Embryonic facial prominence (tissue), 1 donor: Measurements from ENCODE around the gene TRA2B.
A peak's percentile ranks its signal among the peaks of the same experiment; 100 is the strongest.

Experiments
- DNase-seq: peaks from one replicate; pipeline ENCODE4 v3.0.0-alpha.2; 2016; ENCODE audit errors: extremely low spot score

TRA2B gene

DNA sequence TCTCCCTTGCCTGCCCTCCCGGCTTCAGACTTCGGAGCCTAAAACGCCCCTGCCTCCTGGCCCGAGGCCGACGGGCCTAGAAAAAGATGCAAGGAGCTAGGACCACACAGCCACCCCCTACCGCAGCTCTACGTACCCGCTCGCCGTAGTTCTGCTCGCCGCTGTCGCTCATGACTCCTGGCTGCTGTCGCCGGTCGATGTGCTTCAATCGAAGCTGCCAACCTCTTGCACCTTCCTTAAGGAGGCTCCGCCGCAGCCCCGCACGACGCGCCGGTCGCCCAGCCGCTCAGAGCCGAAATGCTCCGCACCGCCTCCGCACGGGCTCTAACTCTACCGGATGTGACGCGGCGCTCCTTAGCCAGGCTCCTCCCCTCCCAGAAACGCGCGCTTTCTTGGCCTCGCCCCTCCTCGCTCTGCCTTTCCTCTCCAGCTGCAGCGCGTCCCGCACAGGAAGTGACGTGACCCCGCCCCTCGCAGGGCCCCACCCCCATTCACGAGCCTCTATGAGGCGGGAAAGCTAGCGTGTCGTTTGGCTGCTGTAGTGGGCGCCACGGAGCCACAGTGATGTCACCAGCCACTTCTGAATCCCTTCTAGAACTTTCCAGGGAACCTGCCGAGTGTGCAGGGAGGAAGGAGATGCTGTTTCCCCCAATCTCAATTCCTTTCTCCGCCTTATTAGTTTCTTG is at the start of gene TRA2B:
Gene TRA2B, minus strand, starts transcription at position 326 of the 686 bp plus-strand sequence. Its CDS starts 154 bp downstream, at position 172.
- peak; percentile 100 for DNase-seq

DNA sequence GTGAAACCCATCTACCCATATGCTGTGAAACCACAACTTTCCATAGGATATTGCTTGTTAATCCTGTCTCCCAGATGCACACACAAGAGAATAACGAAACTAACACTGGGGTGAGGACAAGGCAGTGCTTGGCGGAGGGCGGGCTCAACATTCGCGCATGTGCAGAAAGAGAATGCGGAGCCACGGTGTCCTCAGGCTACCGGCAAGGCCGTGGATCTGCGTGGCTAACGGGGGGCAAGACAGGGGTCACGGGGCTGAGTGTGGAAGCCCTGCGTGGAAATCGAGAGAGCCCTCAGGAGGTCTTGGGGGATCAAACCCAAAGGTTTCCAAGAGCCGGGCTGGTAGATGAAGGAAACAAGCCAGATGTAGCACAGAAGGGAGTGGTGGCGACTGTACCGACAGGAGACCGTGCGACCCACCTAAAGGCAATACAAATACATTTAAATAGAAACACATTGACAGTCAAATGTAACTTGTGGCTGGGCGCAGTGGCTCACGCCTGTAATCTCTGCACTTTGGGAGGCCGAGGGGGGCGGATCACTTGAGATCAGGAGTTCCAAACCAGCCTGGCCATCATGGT is 48.5 kb upstream of the TRA2B start:
- no peak for DNase-seq

- DNase-seq: no peak
Measured at GRCh38 chr3:185984203-185984602, 46.4 kb upstream of the TRA2B start.

- no peak for DNase-seq
Measured at GRCh38 chr3:185983495-185984141, 45.8 kb upstream of the TRA2B start.

DNA sequence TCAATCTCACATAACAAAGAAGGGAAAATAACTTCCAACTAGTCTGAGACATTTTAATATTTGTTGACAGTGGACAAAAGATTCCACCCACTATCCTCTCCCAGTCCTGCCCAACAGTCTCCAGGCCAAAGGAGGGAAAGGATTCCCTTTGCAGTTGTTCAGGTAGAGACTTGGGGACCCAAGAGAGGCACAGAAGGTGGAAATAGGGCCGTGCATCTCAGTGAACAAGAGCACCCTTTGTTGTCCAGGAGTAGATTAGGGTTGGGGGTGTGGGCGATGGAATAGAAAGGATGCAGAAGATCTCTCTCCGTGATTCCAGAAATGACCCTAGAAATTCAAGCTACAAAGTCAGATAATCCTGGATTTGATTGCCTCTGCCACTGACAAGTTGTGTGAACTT is 44.8 kb upstream of the TRA2B start:
- no peak for DNase-seq

DNA sequence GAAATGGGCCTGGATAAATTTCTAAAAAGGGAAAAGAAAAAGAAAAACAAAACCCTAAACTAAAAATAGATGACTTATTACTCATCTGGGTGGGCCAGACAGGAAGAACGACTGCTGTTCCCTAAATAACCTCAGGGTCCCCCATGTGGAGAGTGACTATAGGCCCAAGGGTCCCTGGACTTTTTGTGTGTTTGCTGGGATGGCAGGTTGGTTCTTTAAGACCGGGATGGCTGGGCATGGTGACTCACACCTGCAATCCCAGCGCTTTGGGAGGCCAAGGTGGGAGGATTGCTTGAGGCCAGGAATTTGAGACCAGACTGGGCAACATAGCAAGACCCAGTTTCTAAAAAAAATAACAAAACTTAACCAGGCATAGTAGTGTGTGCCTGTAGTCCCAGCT is 43.8 kb upstream of the TRA2B start:
- DNase-seq: no peak

DNA sequence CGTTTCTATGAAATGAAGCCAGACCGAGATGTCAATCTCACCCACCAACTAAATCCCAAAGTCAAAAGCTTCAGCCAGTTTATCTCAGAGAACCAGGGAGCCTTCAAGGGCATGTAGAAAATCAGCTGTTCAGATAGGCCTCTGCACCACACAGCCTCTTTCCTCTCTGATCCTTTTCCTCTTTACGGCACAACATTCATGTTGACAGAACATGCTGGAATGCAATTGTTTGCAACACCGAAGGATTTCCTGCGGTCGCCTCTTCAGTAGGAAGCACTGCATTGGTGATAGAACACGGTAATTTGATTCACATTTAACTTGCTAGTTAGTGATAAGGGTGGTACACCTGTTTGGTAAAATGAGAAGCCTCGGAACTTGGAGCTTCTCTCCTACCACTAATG is 41.9 kb upstream of the TRA2B start:
- DNase-seq: no peak

- DNase-seq: no peak
Measured at GRCh38 chr3:185978516-185978915, 40.7 kb upstream of the TRA2B start.

- no peak for DNase-seq
Measured at GRCh38 chr3:185977679-185978040, 39.8 kb upstream of the TRA2B start.

GRCh38 chr3:185976977-185977678 is 39.3 kb upstream of the TRA2B start:
- DNase-seq: no peak

GRCh38 chr3:185976100-185976499 is 38.3 kb upstream of the TRA2B start:
- DNase-seq: no peak

- DNase-seq: no peak
Measured at GRCh38 chr3:185971579-185971978, 33.8 kb upstream of the TRA2B start.

DNA sequence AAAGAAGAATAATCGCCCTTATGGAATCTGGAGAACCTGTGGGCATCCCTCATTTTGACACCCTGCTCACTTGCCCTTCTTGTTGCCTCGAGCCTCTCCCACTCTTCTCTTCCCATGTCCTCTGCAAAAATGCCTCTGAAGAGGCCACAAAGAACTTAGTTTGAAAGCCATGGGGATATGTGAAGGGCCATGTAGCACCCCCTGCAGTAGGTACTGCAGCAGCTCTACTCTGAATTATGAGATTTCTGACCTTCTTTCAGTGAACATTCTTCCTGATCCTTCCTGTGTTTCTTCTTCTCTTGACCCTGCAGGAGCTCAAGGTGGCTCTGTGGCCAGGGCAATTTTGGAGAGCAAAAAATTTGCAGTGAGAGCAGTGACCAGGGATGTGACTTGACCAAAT is 30.4 kb upstream of the TRA2B start:
- no peak for DNase-seq

DNA sequence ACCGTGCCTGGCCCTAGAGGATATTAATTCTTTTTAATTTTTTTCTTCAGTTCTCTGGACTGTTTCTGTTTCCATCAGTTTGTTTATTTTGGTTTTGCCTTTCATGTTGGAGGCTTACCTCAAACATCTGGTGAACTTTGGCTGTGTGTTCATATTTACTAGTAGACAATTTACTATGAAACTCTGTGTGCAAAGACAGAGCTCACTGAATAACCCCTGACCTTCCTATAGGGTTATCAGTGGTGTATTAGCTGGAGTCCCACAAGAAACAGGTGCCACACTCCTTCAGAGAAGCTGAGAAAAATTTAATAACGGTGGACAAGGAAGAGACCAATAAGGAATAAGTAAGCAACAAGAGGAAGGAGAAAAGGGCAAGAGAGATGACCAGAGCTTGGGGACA is 28.8 kb upstream of the TRA2B start:
- DNase-seq: no peak

- DNase-seq: no peak
Measured at GRCh38 chr3:185965496-185965895, 27.7 kb upstream of the TRA2B start.

- no peak for DNase-seq
Measured at GRCh38 chr3:185961675-185962232, 23.9 kb upstream of the TRA2B start.

GRCh38 chr3:185960522-185961288 is 22.9 kb upstream of the TRA2B start:
- DNase-seq: no peak

GRCh38 chr3:185959609-185960521 is 22.1 kb upstream of the TRA2B start:
- DNase-seq: no peak

DNA sequence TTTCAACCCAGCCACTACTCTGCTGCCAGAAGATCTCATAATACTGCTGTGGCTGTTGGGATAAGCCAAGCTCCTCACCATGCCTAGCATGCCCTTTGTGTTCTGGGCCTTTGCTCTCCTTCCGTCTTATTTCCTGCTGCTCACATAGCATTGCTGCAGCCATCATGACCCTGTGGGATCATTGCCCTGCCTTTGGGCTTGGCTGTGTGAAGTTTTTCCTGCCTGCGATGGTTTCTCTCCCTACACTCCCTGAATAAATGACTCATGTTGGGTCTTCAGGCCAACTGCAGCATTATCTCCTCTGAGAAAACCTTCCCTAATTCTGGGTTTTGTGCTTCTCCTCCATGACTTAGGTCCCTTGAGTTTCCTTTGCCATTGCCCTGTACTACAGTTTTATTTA is 20.8 kb upstream of the TRA2B start:
- DNase-seq: no peak

DNA sequence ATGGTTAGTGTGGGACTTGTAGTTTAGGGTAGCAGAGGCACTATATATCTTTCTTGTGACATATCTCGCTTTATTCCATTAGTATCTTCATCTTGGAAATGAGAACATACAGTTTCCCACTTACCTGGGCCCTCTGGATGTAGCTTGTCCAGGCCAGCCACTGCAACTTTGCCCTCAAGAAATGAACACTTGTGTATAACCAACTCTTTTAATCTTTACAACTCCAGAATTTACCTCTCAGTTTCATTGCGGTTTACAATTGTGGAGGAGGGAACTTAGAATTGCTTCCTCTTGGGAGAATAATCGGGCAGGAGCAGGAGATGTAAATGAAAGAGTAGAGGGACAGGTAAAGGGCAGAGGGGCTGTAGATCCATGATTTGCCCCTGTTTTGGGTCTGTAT is 18.4 kb upstream of the TRA2B start:
- DNase-seq: no peak

DNA sequence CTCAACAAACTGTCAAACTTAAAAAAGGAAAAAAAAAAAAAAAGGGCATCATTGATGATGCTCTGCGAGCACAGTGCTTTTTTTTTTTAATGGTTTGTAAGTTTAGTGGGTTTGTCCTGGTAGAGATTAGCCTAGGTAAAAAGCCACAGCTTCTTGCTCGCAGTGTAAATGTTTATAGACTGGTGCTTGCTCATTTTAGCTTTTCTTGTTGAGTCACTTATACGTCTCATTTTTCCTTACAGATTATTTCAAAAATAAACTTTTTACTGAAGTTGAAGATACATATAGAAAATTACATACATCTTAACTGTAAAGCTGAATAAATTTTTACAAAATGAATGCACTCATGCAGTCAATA is 16.5 kb upstream of the TRA2B start:
- no peak for DNase-seq
